Duodenal mucosa (tissue), 2 donors: Measurements from ENCODE around the gene PKIG.

Source experiments
- H3K27ac ChIP-seq: one replicate; pipeline ENCODE4 v1.7.0; 2013; ENCODE audit warnings: low read depth, low read length
- H3K27me3 ChIP-seq, 2 donors: one replicate each; pipeline ENCODE4 v1.7.0; 2013; ENCODE audit warnings: low read length in 2 of 2, control low read depth in 1 of 2; ENCODE audit not compliant: insufficient read depth in 2 of 2, control insufficient read depth in 1 of 2
- H3K36me3 ChIP-seq, 2 donors: one replicate each; pipeline ENCODE4 v1.7.0; 2013; ENCODE audit warnings: low read length in 2 of 2, control low read depth in 1 of 2; ENCODE audit not compliant: insufficient read depth in 2 of 2, control insufficient read depth in 1 of 2
- H3K4me1 ChIP-seq, 2 donors: one replicate each; pipeline ENCODE4 v1.7.0; 2013; ENCODE audit warnings: low read length in 2 of 2, control low read depth in 1 of 2; ENCODE audit not compliant: insufficient read depth in 2 of 2, control insufficient read depth in 1 of 2
- H3K4me3 ChIP-seq, 2 donors: one replicate each; pipeline ENCODE4 v1.7.0; 2013; ENCODE audit warnings: low read length in 2 of 2, low read depth in 1 of 2
- H3K9ac ChIP-seq, 2 donors: one replicate each; pipeline ENCODE4 v1.7.0; 2013; ENCODE audit warnings: low read length in 2 of 2, low read depth in 1 of 2
- H3K9me3 ChIP-seq, 2 donors: one replicate each; pipeline ENCODE4 v1.7.0; 2013; ENCODE audit warnings: low read length in 2 of 2, control low read depth in 1 of 2; ENCODE audit not compliant: control insufficient read depth in 1 of 2

The PKIG gene

DNA sequence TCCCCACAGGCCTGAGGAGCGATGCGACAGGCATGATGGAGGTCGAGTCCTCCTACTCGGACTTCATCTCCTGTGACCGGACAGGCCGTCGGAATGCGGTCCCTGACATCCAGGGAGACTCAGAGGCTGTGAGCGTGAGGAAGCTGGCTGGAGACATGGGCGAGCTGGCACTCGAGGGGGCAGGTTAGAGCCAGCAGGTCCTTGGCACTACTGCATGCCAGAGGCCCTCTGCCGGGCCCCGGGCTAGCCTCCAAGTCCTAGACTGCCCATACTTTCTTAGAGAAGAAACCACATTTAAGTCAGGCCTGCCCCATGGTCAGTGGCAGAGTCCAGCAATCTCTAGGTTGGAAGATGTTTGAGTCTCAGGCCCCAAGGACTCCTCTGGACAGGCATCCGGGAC lies 32.1 kb downstream of the PKIG start:
- no peak overlapping the region for H3K4me3 ChIP-seq
- peaks cover 51 to 54% of the 10 kb centered on the region in 2 donors for H3K4me1 ChIP-seq
- no peak overlapping the region for H3K27ac ChIP-seq
- peaks cover 15 to 52% of the 10 kb centered on the region in 2 donors for H3K36me3 ChIP-seq
- H3K27me3 ChIP-seq, result no peaks in the 10 kb centered on the region
- H3K9me3 ChIP-seq, result no peaks in the 10 kb centered on the region
- H3K9ac ChIP-seq, result no peak overlapping the region

DNA sequence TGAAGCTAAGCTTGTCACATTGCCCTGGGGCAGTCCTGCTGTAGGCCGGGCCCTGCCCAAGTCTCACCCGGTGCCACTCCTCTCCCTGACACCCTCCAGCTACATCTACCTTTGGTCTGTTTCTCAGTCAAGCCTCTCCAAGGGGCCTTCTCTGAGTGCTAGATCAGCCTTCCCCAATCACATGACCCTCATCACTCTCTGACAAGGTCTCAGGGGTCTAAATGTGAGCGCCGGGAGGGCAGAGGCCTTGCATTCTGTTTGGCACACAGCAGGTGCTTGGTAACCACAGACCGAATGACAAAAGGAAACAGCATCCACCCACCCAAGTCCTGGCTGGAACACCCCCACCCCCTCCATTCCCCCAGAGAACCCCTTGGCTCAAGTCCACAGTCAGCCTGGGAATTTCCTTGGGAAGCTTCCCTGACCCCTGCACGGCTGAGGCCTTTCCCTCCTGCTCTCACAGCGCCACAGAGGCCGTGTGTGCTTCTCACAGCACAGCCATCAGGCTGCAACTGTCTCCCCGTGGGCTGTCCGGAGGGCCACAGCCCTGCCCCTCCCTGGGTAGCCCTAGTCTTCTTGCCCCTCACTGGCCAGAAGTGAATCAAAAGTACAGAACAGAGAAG lies 32.9 kb downstream of the PKIG start:
- no peaks in the 10 kb centered on the region for H3K27me3 ChIP-seq
- H3K4me1 ChIP-seq, result peaks cover 45 to 50% of the 10 kb centered on the region in 2 donors
- H3K9ac ChIP-seq, result no peak overlapping the region
- H3K9me3 ChIP-seq, result no peaks in the 10 kb centered on the region
- H3K27ac ChIP-seq, result no peak overlapping the region
- peaks cover 23 to 59% of the 10 kb centered on the region in 2 donors for H3K36me3 ChIP-seq
- H3K4me3 ChIP-seq, result no peak overlapping the region

DNA sequence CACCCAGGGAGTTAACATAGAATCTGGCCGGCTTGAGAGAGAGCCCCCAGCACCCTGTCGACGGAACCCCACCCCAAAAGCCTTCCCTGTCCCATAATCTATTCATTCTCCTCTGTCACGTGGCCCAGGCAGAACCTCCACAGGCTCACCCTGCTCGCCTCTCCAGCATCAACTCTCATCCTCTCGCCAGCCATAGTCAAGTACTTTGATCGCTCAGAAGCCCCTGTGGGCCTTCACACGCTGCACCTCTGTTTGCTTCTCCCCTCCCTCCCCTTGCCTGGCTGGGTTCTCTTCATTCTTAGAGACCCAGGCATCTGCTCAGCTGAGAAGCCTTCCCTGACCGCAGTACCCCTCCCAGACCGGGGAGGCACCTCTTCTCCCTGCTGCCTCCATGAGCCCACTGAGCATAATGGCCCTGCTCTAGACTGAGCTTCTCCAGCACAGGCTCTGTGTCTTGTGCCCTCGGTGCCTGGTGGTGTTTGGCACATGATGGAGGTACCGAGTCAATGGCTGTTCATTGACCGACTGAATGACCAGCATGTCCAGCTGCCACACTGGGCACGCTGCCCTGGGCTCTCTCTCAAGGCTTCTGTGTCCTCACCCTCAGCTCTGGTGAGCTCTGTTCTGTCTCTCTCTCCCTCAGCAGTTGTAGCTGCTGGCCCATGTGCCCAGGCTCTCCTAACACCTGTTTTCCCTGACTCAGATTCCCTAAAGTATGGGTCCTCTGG lies 33.7 kb downstream of the PKIG start:
- Histone ChIP-seq H3K9me3 (no peaks in the 10 kb centered on the region), H3K27me3 (no peaks in the 10 kb centered on the region), H3K27ac (peak overlapping the region; percentile 11), H3K9ac (no peak overlapping the region), H3K4me3 (no peak overlapping the region), H3K4me1 (peaks cover 41 to 48% of the 10 kb centered on the region in 2 donors), H3K36me3 (peaks cover 30 to 67% of the 10 kb centered on the region in 2 donors)

DNA sequence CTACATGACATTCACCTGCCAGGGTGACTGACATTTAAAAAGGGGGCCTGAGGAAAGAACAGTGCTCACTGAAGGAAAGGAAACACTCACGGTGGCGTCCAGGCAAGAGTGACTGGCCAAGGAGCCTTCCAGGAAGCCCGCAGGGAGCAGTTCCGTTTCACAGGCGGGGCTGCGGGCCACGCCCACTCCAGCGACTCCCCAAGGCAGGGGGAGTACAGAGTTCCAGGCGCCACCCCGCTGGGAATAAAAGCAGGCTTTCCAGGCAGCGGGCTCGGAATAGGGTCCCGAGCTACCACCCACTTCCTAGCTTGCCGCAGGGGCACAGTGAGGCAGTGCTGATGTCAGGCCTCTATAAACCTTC lies 34.2 kb downstream of the PKIG start:
- peaks cover 35 to 72% of the 10 kb centered on the region in 2 donors for H3K36me3 ChIP-seq
- H3K27ac ChIP-seq, result peak overlapping the region; percentile 11

DNA sequence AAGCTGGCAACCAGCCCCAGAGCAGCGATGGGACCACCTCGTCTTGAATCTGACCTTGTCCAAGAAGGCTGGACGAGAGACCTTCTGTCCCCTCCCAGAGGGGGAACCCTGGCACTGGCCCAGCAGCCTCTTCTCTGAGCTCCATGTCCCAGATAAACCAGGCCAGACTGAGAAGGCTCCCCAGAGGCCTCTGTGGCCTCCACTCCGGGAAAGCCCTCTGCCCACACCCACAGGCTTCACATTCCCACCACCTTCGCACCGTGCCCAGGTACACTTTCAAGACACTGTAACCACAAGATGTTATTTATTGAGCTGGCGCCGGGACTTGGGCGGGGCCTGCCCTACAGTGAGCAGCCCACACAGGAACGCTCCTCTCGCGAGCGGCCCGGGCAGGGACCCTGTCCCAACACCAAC lies 35.9 kb downstream of the PKIG start:
- H3K4me3 ChIP-seq, result no peak overlapping the region
- no peak overlapping the region for H3K27ac ChIP-seq
- no peaks in the 10 kb centered on the region for H3K27me3 ChIP-seq
- H3K36me3 ChIP-seq, result peaks cover 47 to 89% of the 10 kb centered on the region in 2 donors
- peaks cover 41 to 48% of the 10 kb centered on the region in 2 donors for H3K4me1 ChIP-seq
- H3K9ac ChIP-seq, result no peak overlapping the region
- peaks cover 0 to 2% of the 10 kb centered on the region in 2 donors for H3K9me3 ChIP-seq

More for the DNA sequence above, 34.2 kb downstream of the PKIG start:
- Histone ChIP-seq H3K9ac (no peak overlapping the region), H3K4me1 (peaks cover 41 to 48% of the 10 kb centered on the region in 2 donors), H3K4me3 (no peak overlapping the region), H3K27me3 (no peaks in the 10 kb centered on the region), H3K9me3 (no peaks in the 10 kb centered on the region)

DNA sequence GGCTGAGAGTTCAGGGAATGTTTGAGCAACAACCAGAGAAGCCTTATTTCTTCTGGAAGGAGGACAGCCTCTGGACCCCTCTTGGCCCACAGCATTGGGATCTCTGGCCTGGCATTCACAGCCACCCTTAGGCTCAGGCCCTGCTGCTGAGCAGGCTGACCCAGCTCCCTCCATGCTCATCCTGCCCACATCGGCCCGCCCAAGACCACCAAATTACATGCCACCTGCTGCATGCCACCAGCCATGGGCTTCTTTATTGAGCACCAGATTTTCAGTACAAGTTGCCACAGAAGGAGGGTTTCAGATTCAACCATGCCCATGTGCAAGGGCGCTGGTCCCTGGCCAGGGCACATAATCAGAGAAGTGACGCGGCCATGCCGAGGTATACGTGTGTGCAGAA lies 36.9 kb downstream of the PKIG start:
- no peak overlapping the region for H3K27ac ChIP-seq
- peaks cover 41 to 48% of the 10 kb centered on the region in 2 donors for H3K4me1 ChIP-seq
- H3K36me3 ChIP-seq, result peaks cover 53 to 87% of the 10 kb centered on the region in 2 donors

DNA sequence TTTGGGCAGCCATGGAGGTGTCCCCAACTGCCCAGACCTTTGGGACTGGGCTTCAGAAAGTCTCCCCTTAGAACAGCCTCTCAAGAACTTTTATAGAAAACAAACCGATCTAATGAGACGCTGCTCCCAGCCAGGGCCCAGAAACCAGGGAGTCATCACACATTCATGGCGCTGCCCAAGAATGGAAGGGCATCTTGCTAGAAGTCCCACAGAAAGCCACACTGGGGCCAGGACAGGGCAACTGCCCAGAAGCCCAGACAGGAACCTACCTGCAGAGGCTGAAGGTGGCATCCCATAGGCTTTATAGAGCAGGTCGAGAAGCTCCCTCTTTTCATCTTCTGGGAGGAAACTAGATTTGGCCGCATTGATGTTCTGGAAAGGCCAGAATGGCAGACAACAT lies 37.7 kb downstream of the PKIG start:
- Histone ChIP-seq H3K9me3 (peaks cover 0 to 2% of the 10 kb centered on the region in 2 donors), H3K27ac (no peak overlapping the region)

More for the DNA sequence above, 36.9 kb downstream of the PKIG start:
- Histone ChIP-seq H3K9me3 (peaks cover 0 to 2% of the 10 kb centered on the region in 2 donors), H3K4me3 (no peak overlapping the region), H3K27me3 (no peaks in the 10 kb centered on the region), H3K9ac (no peak overlapping the region)

DNA sequence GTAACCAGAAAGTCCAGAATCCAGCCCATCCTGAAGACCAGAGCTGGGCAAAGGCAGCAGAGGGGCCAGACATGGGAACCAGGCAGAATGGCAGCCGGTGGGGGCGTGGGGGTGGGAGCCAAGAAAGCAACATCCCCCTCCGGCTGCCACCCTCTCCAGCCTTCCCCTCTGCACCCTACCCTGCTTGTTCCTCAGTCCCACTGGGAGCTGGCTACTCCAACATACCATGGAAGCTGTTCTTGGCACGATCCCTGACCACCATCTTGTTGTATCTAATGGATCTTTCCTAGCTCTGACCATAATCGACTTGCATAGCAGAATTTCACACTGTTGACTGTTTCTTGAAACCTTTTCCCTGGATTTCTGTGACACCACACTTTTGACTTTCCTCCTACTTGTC lies 38.9 kb downstream of the PKIG start:
- no peak overlapping the region for H3K9ac ChIP-seq
- no peaks in the 10 kb centered on the region for H3K27me3 ChIP-seq
- no peak overlapping the region for H3K27ac ChIP-seq
- H3K36me3 ChIP-seq, result peaks cover 72 to 87% of the 10 kb centered on the region in 2 donors
- H3K4me1 ChIP-seq, result peaks cover 31 to 34% of the 10 kb centered on the region in 2 donors
- H3K9me3 ChIP-seq, result peaks cover 0 to 2% of the 10 kb centered on the region in 2 donors
- no peak overlapping the region for H3K4me3 ChIP-seq

More for the DNA sequence above, 37.7 kb downstream of the PKIG start:
- H3K9ac ChIP-seq, result no peak overlapping the region
- H3K27me3 ChIP-seq, result no peaks in the 10 kb centered on the region
- H3K36me3 ChIP-seq, result peaks cover 59 to 88% of the 10 kb centered on the region in 2 donors
- no peak overlapping the region for H3K4me3 ChIP-seq
- H3K4me1 ChIP-seq, result peaks cover 41 to 46% of the 10 kb centered on the region in 2 donors

DNA sequence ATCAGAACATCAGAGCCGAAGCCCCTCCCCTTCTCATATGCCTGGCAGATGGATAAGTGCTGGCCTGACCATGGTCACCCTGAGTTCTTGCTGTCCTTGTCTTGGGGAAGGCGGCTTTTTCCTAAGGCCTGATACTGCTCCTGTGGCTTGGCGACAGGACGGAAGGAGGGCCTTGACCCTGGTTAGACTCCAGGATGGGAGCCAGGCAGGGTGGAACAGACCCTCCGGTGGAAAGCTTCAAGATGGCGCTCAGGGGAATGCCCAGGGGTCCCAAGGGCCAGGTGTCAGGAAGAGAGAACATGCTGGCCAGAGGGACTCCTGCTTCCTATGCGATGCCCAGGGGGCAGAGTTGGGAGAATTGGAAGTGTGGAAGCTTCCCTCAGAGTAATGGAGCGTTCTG lies 39.6 kb downstream of the PKIG start:
- Histone ChIP-seq H3K36me3 (peaks cover 74 to 91% of the 10 kb centered on the region in 2 donors), H3K9me3 (peaks cover 0 to 2% of the 10 kb centered on the region in 2 donors), H3K4me1 (peaks cover 26 to 28% of the 10 kb centered on the region in 2 donors), H3K27me3 (no peaks in the 10 kb centered on the region), H3K4me3 (no peak overlapping the region), H3K9ac (no peak overlapping the region), H3K27ac (no peak overlapping the region)

DNA sequence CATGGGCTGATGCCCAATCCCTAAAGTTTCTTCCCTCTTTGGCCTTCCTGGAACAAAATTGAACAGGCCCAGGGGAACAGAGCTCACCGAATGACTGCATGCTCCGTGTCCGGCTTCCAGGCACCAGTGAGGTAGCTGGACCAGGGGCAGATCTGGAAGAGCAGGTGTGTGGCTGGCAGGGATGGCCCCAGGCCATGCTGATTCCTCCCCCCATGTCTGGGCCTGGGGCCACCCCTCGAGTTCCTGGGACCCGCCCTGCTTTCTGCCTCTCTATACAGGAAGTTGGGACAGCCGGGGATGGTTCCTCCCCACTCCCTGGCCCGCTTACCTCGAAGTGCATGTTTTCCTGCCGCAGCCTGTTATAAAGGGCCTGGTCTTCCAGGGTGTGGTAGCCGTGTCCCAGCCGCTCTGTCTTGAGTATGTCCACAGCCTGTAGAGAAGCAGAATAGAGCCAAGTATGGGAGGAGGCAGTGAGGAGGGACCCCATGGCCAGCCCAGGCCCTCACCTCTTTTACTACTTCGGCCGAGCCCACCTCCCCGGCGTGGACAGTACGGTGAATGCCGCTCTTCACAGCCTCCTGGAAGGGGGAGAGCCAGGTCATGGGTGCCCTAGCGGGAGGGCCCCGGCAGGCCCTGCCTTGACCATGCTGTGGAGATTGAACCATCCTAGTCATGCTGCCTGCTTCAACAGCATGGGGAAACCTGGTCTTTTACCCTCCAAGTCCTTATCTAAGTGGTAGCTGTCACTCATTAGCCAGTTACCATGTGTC lies 40.3 kb downstream of the PKIG start:
- peaks cover 0 to 2% of the 10 kb centered on the region in 2 donors for H3K9me3 ChIP-seq
- peaks cover 69 to 90% of the 10 kb centered on the region in 2 donors for H3K36me3 ChIP-seq
- no peak overlapping the region for H3K4me3 ChIP-seq
- peaks cover 20 to 21% of the 10 kb centered on the region in 2 donors for H3K4me1 ChIP-seq
- H3K9ac ChIP-seq, result no peak overlapping the region
- no peak overlapping the region for H3K27ac ChIP-seq
- H3K27me3 ChIP-seq, result no peaks in the 10 kb centered on the region
